Heart right ventricle (tissue), 16 donors: ENCODE data around the gene PHLDB2. TPM values are rescaled to one million over a fixed set of nuclear protein-coding genes. Genes with fewer than 3 reads are reported as not detected.
A peak's percentile ranks its signal among the peaks of the same experiment; 100 is the strongest.

ENCODE experiments used
- ATAC-seq, 8 donors: fragments of 200-7000 bp; cut with Tn5 transposase; one replicate each; pipeline ENCODE4 v1.9.1; 2020; ENCODE audit warnings: mild to moderate bottlenecking in 8 of 8, moderate library complexity in 8 of 8, moderate number of reproducible peaks in 1 of 8
- DNase-seq, 2 donors: peaks; one replicate each; pipeline ENCODE4 v3.0.0-alpha.2; 2020
- H3K27ac ChIP-seq, 10 donors: fragments of 200-600 bp; sonication (generic) in 2 of 10; one replicate each; pipeline versions ENCODE4 v1.5.0 to v1.8.0; 2020 to 2022; ENCODE audit warnings: mild to moderate bottlenecking in 3 of 10
- H3K27me3 ChIP-seq, 7 donors: fragments of 200-600 bp; one replicate each; pipeline ENCODE4 v1.8.0; 2021 to 2022; ENCODE audit warnings: mild to moderate bottlenecking in 2 of 7
- H3K36me3 ChIP-seq, 9 donors: fragments of 200-600 bp; sonication (generic) in 1 of 9; one replicate each; pipeline versions ENCODE4 v1.5.0 to v1.8.0; 2020 to 2022; ENCODE audit warnings: mild to moderate bottlenecking in 2 of 9
- H3K4me1 ChIP-seq, 9 donors: fragments of 200-600 bp; sonication (generic) in 1 of 9; one replicate each; pipeline versions ENCODE4 v1.5.0 to v1.8.0; 2020 to 2022; ENCODE audit warnings: mild to moderate bottlenecking in 4 of 9
- H3K4me3 ChIP-seq, 10 donors: fragments of 200-600 bp; sonication (generic) in 2 of 10; one replicate each; pipeline versions ENCODE4 v1.5.0 to v1.8.0; 2020 to 2022; ENCODE audit warnings: mild to moderate bottlenecking in 7 of 10, moderate library complexity in 2 of 10
- H3K9me3 ChIP-seq, 11 donors: fragments of 200-600 bp in 10 of 11; sonication (generic) in 2 of 11; one replicate each; pipeline versions ENCODE4 v1.5.0 to v1.8.0; 2013 to 2022; ENCODE audit warnings: mild to moderate bottlenecking in 2 of 11, control low read depth in 1 of 11, moderate library complexity in 1 of 11
- CTCF ChIP-seq, 9 donors: fragments of 200-600 bp; sonication (generic) in 2 of 9; IDR thresholded peaks; one replicate each; pipeline versions ENCODE4 v1.5.0 to v1.8.0; 2021 to 2022; ENCODE audit warnings: antibody characterized with exemption in 9 of 9, mild to moderate bottlenecking in 5 of 9, moderate library complexity in 1 of 9
- WGBS, 2 donors: extraction: QIAGEN DNeasy Blood & Tissue Kit; methylation state at CpG; one replicate each; pipeline ENCODE4 v1.1.7; 2013; ENCODE audit warnings: inconsistent platforms in 1 of 2; 5-methylcytosine and 5-hydroxymethylcytosine counted together
- intact Hi-C, 10 donors: fragments of 100-400 bp; cut with DNase I; formaldehyde crosslinking; loops; one replicate each; pipeline versions ENCODE4 v1.11.1 to v1.14.2; 2022
- polyA plus RNA-seq, 2 donors: library from polyadenylated mRNA; stranded (reverse); fragments of 200-250 nt; gene quantifications; one replicate each; pipeline ENCODE4 v1.2.3, GENCODE V29; 2013
- total RNA-seq, 10 donors: library from RNA; stranded (reverse); fragmentation: NEBNext Ultra II Directional in 3 of 10; extraction: Animal tissue kit (Norgen Biotek cat#: 25700) in 3 of 10; gene quantifications; one replicate each; pipeline versions ENCODE4 v1.2.1 to v1.2.4, GENCODE V29; 2021 to 2023
- donor health status: Arrhythmogenic right ventricular cardiomyopathy.
- donor health status: ischemic (EF 13 %, LVEDD 7.1; RV severe dilation, severe dysfunction).
- donor health status: healthy with polysubstance abuse.
- donor health status: DM: no; HTN: yes; CAD: no.
- donor health status: DM: no; HTN: no; CAD: no.
- donor health status: ischemic (EF 25% LVEDD 6.9; RV normal size, moderate dysfunction).
- donor health status: ischemic (EF 25% LVEDD 5.7; RV mildly dilated, moderate dysfunction).
- donor health status: healthy.
- donor health status: DM: yes; HTN: yes; CAD: no.
- donor health status: Ischemic cardiomyopathy.
- donor health status: ischemic (EF 35%, LVEDD 5.7; RV mildly dilated, moderate dysfunction).
- donor health status: nonischemic (EF 11% LVEDD 7.7; RV severe dilation, severe dysfunction).
- donor health status: DM: yes; HTN: yes; CAD: no.
- donor health status: PGD.
- donor health status: ischemic (EF 29% LVEDD 5.4; RV normal size, mild dysfunction).
- donor health status: nonischemic (EF 23%, LVEDD 6.1; RV moderate dilation, normal function).

PHLDB2 gene
- total and polyA plus RNA-seq, 12 donors: 33.4 to 293 (median 174) TPM

DNA sequence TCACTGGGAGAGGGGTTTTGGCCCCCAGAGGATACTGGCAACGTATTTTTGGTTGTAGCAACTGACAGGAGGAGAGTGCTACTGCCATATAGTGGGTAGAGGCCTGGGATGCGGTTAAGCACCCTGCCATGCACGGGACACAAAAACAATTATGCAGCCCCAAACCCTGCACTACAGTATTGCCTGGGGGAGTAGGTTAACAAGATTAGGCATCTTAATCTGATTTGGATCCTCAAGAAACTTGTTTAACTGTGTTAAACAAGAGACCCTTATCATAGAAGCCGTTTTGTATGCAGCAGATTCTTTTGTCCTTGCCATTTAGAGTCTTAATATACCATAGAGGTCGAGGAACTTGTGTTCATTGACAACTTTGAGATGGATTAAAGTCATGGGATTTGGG, 3.4 kb downstream of the PHLDB2 start:
- peak overlapping the region in 8 of 10 donors; percentile 79 to 90 (median 86) for H3K4me3 ChIP-seq
- H3K4me1 ChIP-seq: peaks cover 11 to 73% (median 56%) of the 10 kb centered on the region in 9 donors

GRCh38 chr3:111862974-111863373, 3.9 kb downstream of the PHLDB2 start:
- Histone ChIP-seq H3K36me3 (no peaks in the 10 kb centered on the region), H3K27ac (peak overlapping the region; percentile 93 to 100 (median 98)), H3K27me3 (peaks cover 0 to 25% (median 0%) of the 10 kb centered on the region in 7 donors), H3K4me3 (peak overlapping the region in 5 of 10 donors; percentile 82 to 90 (median 89)), H3K4me1 (peaks cover 11 to 78% (median 61%) of the 10 kb centered on the region in 9 donors), H3K9me3 (no peaks in the 10 kb centered on the region)
- no peak for TF ChIP-seq CTCF (IDR thresholded peaks at IDR 0.05)
- WGBS, 2 donors: 38 to 45% methylated on average over 3 of the region's 3 CpGs
- ATAC-seq: no peak
- intact Hi-C loops: loop anchor here (2.0 to 10.0 kb wide), 12 partner anchors 41 to 146 kb away; no protein-coding TSS in a partner anchor
- DNase-seq: no peak

More for the DNA sequence above, 3.4 kb downstream of the PHLDB2 start:
- ATAC-seq (no peak), DNase-seq (no peak)
- Histone ChIP-seq H3K36me3 (no peaks in the 10 kb centered on the region), H3K9me3 (no peaks in the 10 kb centered on the region), H3K27me3 (peaks cover 0 to 25% (median 0%) of the 10 kb centered on the region in 7 donors), H3K27ac (peak overlapping the region; percentile 93 to 100 (median 98))
- no peak for TF ChIP-seq CTCF (IDR thresholded peaks at IDR 0.05)
- 39 to 43% methylated on average over 5 of the region's 5 CpGs for WGBS, 2 donors
- intact Hi-C loops: loop anchor here (2.0 to 10.0 kb wide), 12 partner anchors 40 to 145 kb away; no protein-coding TSS in a partner anchor

GRCh38 chr3:111863942-111864694, 5.1 kb downstream of the PHLDB2 start:
- no peaks in the 10 kb centered on the region for H3K9me3 ChIP-seq
- peak overlapping the region; percentile 93 to 100 (median 98) for H3K27ac ChIP-seq
- no peak for TF ChIP-seq CTCF (IDR thresholded peaks at IDR 0.05)
- H3K4me1 ChIP-seq: peaks cover 11 to 82% (median 73%) of the 10 kb centered on the region in 9 donors
- DNase-seq (peak in 1 of 2 donors; percentile 35), ATAC-seq (peak in 3 of 8 donors; percentile 24 to 28 (median 24))
- H3K36me3 ChIP-seq: no peaks in the 10 kb centered on the region
- H3K27me3 ChIP-seq: peaks cover 0 to 16% (median 0%) of the 10 kb centered on the region in 7 donors
- intact Hi-C loops: loop anchor here (2.0 to 10.0 kb wide), 13 partner anchors 42 to 147 kb away; no protein-coding TSS in a partner anchor
- H3K4me3 ChIP-seq: peak overlapping the region in 5 of 10 donors; percentile 5 to 90 (median 89)
- WGBS, 2 donors: 10 to 16% methylated on average over 2 of the region's 2 CpGs

DNA sequence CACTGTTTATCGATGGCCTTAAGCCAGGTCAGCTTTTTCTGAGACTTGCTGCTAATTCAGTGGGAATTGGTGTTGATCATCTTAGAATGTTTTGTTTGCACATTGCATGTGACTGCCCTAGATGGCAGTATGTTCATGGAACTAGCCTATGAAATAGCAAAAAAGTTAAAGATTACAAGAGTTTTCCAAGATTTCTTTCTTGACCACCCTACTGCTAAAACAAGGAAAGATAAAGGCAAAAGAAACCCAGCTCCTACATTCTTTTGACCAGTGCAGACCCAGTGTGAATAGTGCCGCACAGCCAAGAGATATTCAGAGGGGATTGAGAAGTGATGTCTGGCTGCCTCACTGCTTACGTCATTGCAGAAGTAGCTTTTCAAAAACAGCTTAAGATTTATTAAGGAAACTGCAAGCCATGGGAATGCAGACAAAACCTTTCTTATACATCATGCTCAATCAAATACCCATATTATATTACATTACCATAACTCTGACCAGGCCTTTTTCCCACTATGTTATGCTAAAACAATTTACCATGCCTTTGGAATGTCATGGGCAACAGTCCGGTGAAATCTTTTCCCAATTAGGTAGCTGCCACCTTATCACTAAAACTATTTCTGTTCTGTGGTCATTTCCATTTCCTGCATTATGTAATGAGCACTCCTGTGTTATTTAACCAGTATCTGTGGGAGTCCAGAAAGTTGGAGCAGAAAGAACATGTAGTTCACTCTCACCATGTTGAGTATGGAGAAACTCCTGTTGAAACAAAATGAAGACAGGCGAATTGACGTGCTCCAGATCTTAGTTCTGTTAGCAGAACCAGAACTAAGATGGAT, 6.0 kb downstream of the PHLDB2 start:
- H3K27me3 ChIP-seq: peaks cover 0 to 8% (median 0%) of the 10 kb centered on the region in 7 donors
- ATAC-seq (peak; percentile 35 to 72 (median 60)), DNase-seq (peak in 1 of 2 donors; percentile 60)
- TF ChIP-seq CTCF (IDR thresholded peaks at IDR 0.05): peak in 6 of 9 donors; percentile 18 to 55 (median 42)
- H3K9me3 ChIP-seq: no peaks in the 10 kb centered on the region
- peaks cover 0 to 6% (median 0%) of the 10 kb centered on the region in 9 donors for H3K36me3 ChIP-seq
- peak overlapping the region in 6 of 10 donors; percentile 5 to 89 (median 27) for H3K4me3 ChIP-seq
- peaks cover 11 to 88% (median 82%) of the 10 kb centered on the region in 9 donors for H3K4me1 ChIP-seq
- H3K27ac ChIP-seq: peak overlapping the region; percentile 93 to 100 (median 98)
- intact Hi-C loops: loop anchor here (2.0 to 10.0 kb wide), 12 partner anchors 37 to 148 kb away; no protein-coding TSS in a partner anchor
- 12 to 18% methylated on average over 6 of the region's 6 CpGs for WGBS, 2 donors
